Mammary epithelial cell (primary cell): ENCODE measurements around the gene TIMM44.

Experiments used
- CTCF ChIP-seq, 2 donors: IDR thresholded peaks in 1 of 2; conservative IDR thresholded peaks in 1 of 2; 2 replicates each; pipeline ENCODE4 v1.5.1; 2011 to 2012; ENCODE audit warnings: inconsistent platforms in 2 of 2, low read length in 2 of 2, mild to moderate bottlenecking in 2 of 2, control low read depth in 1 of 2, low read depth in 1 of 2; ENCODE audit not compliant: insufficient read depth in 1 of 2; ENCODE audit errors: extremely low read depth in 1 of 2
- EZH2 ChIP-seq: IDR thresholded peaks from 2 replicates; pipeline ENCODE4 v1.6.1; 2012; ENCODE audit warnings: low read length, inconsistent platforms, borderline replicate concordance

- TF ChIP-seq CTCF (conservative IDR thresholded peaks at IDR 0.05 in 1 of 2, IDR thresholded peaks at IDR 0.05 in 1 of 2; ENCODE audit: extremely low read depth in 1 of 2, insufficient read depth in 1 of 2, low read depth in 1 of 2, low read length in 2 of 2) (no peak), EZH2 (no peak)
Measured at GRCh38 chr19:7904074-7905020, 39.1 kb downstream of the TIMM44 start.
